GM12892 (cell line): ENCODE data around the gene LAMA3.

Experiments
- POLR2A ChIP-seq: IDR thresholded peaks from 2 replicates; pipeline ENCODE4 v1.6.1; 2011; ENCODE audit warnings: low read depth, low read length, control low read depth
- TAF1 ChIP-seq: IDR thresholded peaks from 2 replicates; pipeline ENCODE4 v1.6.1; 2011; ENCODE audit warnings: low read depth, mild to moderate bottlenecking, control low read depth, low read length, borderline replicate concordance

GRCh38 chr18:23778828-23779227 lies 89.6 kb downstream of the LAMA3 start:
- no peak for TF ChIP-seq POLR2A
- TF ChIP-seq TAF1: no peak
